SIG-M5 treated with dmso at 0.1 percent for 504 hours (cell line): ENCODE measurements around the gene IVNS1ABP.
A peak's percentile ranks its signal among the peaks of the same experiment; 100 is the strongest.

Source experiments
- DNase-seq: peaks from one replicate; lab custom pipeline; 2025; ENCODE audit not compliant: unreplicated experiment; lab: John Stamatoyannopoulos, UW

Gene IVNS1ABP

DNA sequence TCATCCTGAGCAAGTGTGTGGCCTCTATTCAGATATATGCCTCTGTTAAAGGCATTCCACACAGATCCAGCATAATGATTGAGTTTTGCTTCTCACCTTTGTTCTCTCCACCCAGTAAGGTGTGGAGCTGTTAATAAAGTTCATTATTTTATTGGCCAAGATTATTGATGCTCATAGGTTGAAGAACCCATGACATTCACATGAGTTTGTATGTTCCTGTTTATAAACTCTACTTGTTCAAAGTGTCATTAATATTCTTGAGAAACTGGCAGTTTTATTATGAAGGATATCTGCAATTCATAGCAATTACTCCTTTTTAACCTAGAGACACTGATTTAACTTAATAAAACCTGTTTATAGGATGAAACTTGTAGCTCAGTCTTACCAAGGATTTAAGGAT, 22.0 kb downstream of the IVNS1ABP start:
- no peak for DNase-seq

DNA sequence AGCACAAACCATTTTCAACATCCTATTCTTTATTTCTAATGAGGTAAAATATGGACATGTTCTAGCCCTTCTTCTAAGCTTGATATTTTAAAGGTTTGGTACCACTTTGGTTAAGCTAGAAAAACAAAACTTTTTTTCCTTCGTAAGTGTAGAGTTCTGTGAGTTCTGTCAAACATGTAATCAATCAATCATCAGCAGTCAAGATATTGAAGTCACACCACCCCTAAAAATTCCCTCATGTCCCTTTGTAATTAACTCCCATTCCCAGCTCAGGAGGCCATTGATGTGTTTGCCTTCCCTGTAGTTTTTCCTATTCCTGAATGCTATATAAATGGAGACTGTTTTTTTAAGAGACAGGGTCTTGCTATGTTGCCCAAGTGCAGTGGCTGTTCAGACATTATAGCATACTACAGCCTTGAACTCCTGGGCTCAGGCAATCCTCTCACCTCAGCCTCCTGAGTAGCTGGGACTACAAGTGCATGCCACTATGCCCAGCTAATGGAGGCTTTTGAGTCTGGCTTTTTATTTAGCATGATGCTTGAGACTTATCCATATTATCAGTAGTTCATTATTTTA, 23.0 kb downstream of the IVNS1ABP start:
- no peak for DNase-seq

DNA sequence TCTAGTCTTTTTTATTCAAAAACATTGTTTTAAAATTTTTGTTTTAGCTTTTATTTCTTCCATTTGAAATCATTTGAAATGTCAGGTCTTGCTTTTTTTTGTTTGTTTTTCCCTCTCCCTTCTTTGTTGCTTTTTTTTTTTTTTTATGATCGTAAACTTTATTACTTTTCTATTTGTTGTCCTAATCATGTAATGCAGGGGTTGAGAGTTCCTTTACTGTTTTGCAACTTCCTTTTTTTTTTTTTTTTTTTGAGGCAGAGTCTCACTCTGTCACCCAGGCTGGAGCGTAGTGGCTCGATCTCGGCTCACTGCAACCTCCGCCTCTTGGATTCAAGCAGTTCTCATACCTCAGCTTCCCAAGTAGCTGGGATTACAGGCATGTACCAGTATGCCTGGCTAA, 24.8 kb downstream of the IVNS1ABP start:
- peak; percentile 49 for DNase-seq

DNA sequence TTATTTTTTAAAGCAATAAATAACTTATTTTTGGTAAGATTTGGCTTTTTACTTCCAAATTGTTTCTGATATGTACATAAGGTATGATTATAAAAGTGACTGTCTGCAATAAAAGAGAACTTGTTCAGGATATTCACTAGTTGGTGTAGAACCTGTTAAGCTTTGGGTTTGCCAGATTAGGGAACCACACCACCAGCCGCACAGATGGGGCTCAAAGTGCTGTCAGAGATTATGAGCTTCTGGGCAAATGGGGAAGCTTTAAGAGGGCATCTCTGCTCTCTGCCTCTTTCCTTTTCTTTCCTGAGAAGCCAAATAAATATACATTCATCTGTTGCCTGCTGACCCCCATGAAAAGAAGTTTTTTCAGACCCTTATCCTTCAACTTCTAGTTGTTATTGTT, 25.4 kb downstream of the IVNS1ABP start:
- DNase-seq, result no peak

DNA sequence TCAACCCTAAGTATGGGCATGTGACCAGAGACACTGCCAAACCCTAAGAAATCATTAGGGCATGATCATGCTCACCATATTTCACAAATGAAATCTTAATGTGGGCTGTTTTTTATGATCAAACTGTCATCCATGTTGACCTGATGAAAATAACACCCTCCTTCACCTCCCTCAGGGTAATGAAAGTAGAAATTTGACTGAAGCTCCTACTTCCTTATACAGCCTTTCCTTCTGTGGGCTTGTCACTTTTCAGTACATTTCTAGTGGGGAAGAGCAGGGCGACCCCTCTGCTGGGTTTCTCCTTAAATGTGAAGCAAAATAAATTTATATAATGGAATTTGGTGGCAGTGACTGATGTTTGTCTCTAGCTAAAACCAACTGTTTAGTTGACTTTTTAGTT, 25.9 kb downstream of the IVNS1ABP start:
- no peak for DNase-seq

DNA sequence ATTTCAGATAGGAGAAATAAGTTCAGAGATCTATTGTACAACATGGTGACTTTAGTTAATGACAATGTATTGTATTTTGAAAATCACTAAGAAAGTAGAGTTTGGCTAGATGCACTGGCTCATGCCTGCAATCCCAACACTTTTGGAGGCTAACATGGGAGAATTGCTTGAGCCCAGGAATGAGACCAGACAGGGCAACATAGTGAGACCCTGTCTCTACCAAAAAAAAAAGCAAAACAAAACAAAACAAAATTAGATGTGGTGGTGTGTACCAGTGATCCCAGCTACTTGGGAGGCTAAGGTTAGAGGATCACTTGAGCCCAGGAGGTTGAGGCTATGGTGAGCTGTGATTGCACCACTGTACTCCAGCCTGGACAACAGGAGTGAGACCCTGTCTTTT, 27.2 kb downstream of the IVNS1ABP start:
- DNase-seq, result no peak

DNA sequence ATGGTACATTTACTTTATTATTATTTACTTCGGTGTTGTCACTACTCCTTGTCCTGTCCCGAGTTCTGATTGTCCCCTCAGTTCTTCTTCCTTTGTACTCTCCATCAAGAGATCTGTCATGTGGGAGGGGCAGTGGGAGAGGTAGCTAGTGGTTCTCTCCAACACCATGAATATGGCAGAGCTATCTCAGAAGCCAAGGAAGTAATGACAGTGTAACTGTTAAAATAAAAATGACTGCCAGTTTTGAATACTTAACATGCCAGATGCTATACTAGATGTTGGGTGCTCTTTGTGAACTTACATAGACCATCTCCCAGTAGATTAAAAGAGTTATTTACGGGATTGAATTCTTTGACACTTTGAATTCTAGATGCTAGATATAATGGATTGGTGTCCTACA, 28.6 kb downstream of the IVNS1ABP start:
- no peak for DNase-seq

DNA sequence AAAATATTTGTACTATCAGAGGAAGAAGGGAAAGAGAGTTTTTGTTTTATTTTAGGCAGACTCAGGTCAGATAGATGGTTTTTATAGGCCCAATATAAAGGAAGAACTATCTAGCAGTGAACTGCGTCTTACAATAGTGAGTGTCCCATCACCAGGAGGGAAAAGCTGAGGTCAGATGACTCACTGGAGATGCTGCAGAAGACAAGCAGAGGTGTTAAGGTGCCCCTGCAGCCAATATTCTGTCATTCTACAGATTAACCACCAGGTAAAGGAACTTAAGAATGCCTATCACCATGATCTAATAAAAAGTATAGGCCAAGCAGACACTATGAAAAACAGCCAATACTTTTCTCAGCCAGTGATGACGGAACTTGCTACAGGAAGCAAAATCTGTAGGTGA, 29.6 kb downstream of the IVNS1ABP start:
- no peak for DNase-seq

DNA sequence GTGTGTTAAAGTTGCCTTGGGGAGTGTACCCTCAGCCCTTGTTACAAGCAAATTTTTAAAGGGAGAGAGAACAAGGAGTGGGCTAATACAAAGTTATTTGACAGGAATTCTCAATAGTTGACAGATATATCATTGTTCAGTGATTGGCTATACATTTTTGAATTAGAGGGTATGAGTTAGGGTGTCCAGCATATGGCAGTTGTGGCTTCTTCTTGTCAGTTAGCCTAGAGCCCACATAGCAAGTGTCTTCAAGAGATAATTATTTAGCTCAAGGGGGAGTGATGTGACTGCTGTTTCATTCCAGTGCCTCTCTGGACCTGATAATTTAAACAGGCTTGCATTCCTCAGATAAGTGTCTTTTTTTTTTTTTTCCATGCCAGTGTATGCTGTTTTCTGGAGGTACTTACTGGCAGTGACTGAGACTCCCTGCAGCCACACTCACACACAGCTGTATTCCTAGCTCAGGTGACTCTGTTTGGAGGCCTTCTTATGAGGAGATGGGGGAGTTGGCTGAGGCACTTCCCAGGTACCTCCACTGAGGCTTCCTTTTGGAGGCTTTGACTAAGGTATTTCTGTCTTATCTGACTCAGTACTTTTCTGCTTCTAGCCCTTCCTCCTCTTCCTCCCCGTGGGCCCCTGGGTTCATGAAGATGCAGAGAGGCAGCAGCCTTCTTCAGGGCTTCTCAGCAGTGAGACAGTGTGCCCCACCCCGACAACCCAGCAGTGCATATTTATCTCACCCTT, 32.3 kb downstream of the IVNS1ABP start:
- DNase-seq, result no peak

DNA sequence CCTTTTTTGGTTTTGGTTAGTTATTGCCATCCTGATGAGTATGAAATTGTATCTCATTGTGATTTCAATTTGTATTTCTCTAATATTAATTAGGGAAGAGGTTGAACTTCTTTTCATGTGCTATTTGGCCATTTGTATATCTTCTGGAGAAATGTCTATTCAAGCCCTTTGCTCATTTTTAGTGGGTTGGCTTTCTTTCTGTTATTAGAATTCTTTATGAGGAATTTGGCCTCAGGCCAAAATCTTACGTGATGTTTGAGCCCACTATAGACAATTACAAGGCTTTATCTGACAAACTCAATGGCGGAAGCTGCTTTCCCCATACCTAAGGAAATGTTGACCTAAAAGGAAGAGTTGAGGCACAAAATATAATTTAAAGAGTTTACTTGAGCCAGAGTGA, 32.9 kb downstream of the IVNS1ABP start:
- no peak for DNase-seq

DNA sequence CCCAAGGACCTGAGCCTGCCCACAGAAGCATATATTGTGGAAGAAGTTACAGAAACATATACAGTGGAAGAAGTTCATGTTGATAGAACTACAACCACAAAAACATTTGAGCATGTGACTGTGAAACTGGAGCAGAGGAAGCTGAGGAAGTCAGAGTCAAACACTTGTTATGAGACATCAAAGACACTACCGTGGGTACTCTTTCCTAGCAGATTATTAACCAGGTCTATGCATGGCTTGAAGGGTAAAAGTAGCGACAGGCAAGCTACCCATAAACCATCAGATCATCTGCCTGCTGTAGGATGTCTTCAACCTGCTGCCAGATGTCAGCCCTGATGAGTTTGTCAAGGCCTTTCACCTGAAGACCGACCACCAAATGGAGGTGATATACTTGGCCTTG, 35.8 kb downstream of the IVNS1ABP start:
- peak; percentile 17 for DNase-seq

DNA sequence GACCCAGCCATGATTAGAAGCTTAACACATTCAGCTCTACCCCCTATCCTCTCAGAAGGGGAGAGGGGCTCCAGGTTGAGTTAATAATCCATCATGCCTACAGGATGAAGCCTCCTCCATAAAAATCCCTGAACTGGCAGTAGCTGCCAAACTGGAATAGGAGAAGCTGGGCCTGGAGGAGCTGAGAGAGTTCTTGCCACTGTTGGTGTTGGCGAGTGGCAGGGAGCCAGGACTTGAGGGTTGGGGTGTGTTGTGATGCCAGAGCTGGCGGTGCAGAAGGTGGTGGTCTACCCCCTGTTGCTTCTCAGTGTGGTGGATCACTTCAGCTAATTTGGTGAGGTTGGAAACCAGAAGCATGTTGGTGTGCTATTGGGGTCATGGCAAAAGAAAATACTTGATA, 36.5 kb downstream of the IVNS1ABP start:
- DNase-seq, result no peak

DNA sequence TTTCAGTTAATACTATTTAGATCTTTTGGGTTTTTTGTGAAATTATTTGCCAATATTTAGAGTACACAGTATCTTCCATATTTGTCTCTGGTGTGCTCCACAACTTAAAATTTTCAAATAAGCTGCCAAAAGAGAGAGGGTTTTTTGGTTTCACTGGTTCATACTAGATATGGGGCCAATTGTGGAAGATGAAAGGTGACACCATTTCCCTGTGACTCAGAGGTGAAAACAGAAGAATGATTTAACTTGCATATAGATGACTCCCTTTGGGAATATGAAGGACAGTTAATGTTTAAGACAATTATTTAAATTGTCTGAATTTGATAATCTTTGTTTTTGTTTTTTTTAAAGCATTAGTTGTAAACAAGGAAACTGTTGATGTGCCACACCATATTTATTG, 37.5 kb downstream of the IVNS1ABP start:
- DNase-seq, result no peak

DNA sequence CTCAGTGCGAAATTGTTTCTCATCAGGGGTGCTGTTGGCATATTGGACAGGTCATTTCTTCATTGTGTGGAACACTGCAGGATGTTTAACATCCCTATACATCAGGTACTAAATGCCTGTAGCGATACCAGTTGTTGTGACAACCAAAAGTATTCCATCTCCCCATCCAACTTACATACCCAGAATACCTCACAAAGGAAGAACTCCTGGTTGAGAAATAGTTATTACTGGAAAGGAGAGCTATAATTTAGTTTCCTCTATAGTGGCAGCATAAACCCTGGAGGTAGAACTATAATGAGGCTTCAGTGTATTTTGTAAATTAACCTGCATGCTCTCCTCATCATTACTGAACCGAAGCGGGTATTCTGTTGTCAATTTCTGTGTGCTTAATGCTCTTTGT, 45.1 kb downstream of the IVNS1ABP start:
- DNase-seq, result no peak

DNA sequence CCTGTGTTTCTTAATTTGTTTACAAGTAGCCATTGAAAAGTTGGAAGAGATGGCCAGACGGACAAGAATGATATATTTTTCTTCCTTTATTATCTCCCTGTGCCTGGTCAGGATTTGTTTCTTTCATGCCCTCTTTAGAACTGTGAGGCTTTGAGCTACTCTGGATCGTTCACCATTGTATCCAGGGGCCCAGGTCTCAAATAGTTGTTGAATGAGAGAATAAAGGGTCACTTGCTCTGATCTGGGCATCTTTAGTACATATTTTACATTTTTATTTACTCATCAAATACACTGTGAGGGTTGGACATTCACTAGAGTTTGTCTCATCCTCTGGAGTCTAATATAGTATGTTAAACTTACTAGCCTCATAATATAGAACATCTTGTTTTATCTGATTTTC, 48.7 kb downstream of the IVNS1ABP start:
- DNase-seq, result no peak

DNA sequence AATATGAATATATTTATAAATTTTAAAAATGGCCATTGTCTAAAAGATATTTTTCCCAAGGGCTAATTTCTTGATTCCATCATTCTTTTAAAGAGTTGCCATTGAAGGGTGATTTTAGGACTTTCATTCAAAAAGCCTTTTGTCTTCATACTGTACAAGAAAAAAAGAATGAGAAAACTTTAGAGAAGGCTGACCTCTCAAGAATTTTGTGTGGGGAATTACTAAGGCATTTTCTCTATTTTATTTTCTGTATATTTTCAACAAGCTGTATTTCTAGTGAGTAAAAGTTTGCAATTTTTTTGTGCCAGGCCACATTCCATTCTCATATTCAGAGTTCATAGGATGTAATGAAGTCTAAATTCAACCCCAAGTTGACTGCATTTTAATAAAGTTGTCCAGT, 49.3 kb downstream of the IVNS1ABP start:
- no peak for DNase-seq

DNA sequence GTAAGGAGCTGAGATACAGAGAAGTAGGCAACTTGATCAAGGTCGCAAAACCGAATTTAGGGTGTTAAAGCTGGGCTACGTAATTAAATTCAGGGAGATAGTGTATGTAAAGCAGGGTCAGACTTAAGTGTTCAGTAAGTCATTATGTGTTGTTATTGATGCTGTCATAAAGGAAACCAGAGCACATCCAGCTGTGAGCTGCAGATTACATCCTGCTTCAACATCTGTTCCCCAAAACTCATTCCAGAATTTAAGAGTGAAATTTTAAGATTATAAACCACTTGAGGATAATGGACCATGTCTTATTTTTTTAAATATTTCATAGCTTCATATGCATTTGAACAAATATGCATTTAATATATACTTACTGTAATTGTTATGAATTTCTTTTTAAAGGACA, 49.7 kb downstream of the IVNS1ABP start:
- no peak for DNase-seq

DNA sequence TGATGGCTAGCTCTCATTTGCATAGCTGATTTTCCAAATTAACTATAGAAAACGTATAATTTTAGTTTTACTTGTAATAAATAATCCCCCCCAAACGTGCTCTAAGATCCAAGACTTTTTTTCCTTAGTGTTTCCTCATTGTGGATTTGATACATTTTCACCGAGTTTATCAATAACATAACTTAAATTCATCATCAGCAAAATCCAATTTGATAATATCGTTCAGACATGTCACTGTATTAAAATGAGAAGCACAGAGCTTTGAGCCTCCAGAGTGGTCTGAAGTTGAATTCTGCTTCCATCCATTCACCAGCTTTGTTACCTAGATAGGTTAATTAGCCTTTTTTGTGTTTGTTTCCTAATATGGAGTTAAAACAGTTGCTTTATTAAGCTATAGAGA, 51.7 kb downstream of the IVNS1ABP start:
- DNase-seq, result no peak

DNA sequence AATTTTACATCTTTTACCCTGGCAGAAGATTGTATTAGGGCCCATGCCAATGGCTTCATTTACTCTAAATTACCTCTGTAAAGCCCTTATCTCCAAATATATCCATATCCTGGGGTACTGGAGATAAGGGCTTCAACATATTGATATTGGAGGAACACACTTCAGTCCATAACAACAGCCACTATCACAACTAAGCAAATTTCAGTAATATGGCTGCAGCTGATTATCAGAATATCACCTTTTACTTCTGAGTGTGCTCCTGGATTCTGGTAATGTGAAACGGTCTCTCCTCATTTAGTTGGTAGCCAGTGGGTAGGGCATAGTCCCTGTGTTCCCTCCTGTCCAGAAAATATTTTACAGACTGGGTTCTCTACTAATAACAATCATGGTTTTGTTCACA, 53.3 kb downstream of the IVNS1ABP start:
- DNase-seq, result no peak

DNA sequence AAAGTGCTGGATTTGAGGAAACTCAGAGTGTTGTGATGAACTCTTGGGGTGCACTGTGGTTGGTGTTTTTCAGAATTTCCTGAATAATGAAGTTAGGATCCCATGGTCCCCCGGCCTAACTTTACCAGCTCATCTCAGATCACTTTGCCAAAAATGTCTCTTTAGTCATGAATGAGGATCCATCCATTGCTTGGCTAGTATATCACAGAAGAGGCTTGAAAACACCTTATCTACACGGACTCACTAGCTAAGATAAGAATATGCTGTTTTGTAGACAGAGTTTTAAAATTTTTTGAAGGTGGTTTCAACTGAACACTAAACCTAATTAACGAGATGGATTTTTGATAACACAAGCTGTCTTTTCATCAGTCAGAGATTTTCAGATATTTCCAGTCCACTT, 53.8 kb downstream of the IVNS1ABP start:
- DNase-seq, result no peak

DNA sequence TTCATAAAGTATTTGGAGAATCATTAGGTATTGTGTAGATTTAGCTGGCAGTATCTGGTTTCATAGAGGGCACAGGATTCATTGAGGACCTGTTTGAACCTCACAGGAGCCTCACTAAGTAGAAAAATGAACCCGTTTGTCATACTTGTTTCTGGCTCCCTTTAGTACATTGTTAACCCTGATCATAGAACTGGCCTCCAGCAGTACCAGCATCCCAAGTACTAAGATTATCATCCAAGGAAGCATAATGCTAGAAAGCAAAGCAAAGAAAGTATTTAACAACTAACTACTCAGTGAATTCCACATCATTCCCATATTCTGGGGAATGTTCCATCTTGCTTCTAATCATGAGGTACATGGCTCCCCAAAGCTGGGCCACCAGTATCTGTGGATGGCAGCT, 54.9 kb downstream of the IVNS1ABP start:
- no peak for DNase-seq

DNA sequence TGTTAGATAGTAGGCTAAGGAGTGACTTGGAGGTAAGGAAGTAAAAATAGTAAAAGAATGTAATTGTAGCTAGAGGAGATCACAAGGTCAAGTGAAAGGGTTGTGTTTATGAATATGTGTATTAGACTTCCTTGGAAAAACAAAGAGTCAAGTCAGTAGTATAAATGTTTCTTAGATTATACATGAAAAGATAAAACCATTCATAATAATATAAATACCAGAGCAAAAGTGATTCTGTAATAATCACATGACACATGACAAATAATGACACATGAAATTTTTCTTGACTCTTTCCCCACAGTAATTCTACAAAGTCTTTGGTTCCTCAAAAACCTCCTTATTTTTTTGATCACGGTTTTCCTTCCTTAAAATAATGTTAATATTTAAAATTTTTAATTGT, 56.4 kb downstream of the IVNS1ABP start:
- no peak for DNase-seq

DNA sequence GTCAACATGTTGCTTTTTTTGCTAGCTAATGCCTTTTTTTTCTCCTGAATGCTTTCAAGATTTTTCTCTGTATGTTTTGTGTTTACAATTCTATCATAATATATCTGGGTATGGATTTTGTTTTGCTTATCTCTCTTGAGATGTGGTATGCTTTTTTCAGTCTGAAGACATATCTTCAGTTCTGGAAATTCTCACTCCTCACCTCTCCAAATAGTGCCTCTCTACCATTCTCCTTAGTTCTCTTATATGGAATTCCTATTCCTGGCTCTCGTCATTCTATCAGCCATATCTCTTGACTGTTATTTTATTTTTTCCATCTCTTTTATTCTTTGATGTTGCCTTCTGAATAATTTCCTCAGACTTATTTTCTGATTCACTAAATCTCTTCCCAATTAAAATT, 58.4 kb downstream of the IVNS1ABP start:
- no peak for DNase-seq
